ENCODE results near the gene MRPL53.
A peak's percentile ranks its signal among the peaks of the same experiment; 100 is the strongest.
"Not testable (repeated sequence)": the region's sequence is repeated elsewhere in the genome, so short reads cannot be mapped to it uniquely, and the experiment has no call there.

Gene MRPL53

DNA sequence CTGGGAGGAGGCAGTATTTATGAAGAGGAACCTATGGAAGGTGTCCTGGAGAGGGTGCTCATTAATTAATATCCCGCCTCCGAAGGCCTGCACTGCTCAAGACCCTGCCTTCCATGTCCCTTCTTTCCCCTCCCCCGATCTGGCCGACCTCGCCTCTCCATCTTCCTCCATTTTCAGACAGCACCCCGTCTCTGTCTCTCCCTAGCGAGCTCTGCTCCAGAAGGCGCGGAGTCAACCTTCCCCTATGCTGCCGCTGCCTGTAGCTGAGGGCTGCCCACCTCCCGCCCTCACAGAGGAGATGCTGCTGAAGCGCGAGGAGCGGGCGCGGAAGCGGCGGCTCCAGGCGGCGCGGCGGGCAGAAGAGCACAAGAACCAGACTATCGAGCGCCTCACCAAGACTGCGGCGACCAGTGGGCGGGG lies 15.3 kb downstream of the MRPL53 start:
- DNase-seq (ENCODE audit: low read depth): no peak
- H3K4me3 ChIP-seq (ENCODE audit: low read depth, low read length): peak overlapping the region; percentile 88
- TF ChIP-seq, protein P1, sequence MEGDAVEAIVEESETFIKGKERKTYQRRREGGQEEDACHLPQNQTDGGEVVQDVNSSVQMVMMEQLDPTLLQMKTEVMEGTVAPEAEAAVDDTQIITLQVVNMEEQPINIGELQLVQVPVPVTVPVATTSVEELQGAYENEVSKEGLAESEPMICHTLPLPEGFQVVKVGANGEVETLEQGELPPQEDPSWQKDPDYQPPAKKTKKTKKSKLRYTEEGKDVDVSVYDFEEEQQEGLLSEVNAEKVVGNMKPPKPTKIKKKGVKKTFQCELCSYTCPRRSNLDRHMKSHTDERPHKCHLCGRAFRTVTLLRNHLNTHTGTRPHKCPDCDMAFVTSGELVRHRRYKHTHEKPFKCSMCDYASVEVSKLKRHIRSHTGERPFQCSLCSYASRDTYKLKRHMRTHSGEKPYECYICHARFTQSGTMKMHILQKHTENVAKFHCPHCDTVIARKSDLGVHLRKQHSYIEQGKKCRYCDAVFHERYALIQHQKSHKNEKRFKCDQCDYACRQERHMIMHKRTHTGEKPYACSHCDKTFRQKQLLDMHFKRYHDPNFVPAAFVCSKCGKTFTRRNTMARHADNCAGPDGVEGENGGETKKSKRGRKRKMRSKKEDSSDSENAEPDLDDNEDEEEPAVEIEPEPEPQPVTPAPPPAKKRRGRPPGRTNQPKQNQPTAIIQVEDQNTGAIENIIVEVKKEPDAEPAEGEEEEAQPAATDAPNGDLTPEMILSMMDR (IDR thresholded peaks at IDR 0.05; ENCODE audit: control insufficient read depth, extremely low read depth, insufficient read depth): no peak

DNA sequence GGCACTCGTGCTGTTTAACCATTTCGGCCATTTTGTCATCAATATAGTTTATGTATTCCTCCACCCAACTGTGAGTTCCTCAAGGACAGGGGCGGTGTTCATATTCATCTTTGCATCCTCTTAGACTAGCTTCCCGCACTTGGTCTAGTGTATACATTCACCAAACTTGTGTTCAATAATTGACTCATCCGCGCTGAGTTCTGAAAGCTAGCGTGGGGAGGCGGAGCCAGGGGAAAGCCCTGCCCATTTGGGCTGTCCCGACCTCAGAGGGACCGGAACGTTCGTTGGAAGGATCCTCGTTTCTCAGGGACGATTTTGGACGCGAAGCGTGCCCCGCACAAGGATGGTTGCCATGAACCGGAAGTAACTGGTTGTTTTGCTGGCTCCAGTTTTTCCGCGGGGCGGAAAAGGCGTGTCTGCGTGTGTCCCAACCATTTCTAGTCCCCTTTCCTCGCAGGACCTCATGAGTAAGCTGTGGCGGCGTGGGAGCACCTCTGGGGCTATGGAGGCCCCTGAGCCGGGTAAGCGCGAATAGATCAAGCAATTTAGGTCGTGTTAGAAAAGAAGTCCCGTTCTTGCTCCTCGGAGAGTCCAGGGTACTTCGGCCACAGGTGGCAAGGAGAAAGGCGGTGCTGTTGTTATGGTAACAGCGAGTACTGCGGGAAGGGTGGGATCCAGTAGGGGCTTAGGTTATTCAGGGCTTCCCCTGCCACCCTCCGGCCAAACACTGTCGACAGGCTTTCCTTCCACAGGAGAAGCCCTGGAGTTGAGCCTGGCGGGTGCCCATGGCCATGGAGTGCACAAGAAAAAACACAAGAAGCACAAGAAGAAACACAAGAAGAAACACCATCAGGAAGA lies 17.6 kb downstream of the MRPL53 start, which contains the start of gene INO80B:
TSS of gene INO80B (plus strand) at position 434 of the 858 bp plus-strand sequence. CDS start at position 464, 30 bp downstream.
- peak; percentile 86 for DNase-seq (ENCODE audit: low read depth)
- H3K4me3 ChIP-seq (ENCODE audit: low read depth, low read length): peak within 1 kb of the TSS; percentile 77
- TF ChIP-seq, protein P1 (IDR thresholded peaks at IDR 0.05; ENCODE audit: control insufficient read depth, extremely low read depth, insufficient read depth): no peak

DNA sequence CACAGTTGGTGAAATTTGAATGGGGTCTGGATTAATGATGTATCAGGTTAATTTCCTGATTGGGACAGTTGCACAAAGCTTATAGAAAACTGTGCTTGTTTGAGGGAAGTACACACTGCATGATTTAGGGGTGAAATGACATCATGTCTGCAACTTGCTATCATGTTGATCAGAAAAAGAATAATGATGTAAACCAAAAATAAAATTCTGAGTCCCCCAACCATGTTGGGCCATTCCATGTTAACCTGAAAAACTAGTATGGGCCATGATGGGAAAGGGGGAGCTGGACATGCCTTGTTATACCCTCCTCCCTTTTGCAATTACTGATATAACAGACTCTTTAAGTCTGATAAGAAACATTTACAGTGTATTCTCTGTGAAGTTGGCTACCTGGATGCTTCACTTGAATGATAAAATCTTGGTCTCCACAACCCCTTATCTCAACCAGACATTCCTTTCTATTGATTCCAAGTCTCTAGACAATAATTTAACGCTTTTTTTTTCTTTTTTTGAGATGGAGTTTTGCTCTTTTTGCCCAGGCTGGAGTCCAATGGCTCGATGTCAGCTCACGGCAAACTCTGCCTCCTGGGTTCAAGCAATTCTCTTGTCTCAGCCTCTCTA lies 21.8 kb downstream of the MRPL53 start:
- TF ChIP-seq, protein P1 (IDR thresholded peaks at IDR 0.05; ENCODE audit: control insufficient read depth, extremely low read depth, insufficient read depth): no peak
- no peak for DNase-seq (ENCODE audit: low read depth)
- H3K4me3 ChIP-seq (ENCODE audit: low read depth, low read length): no peak overlapping the region

DNA sequence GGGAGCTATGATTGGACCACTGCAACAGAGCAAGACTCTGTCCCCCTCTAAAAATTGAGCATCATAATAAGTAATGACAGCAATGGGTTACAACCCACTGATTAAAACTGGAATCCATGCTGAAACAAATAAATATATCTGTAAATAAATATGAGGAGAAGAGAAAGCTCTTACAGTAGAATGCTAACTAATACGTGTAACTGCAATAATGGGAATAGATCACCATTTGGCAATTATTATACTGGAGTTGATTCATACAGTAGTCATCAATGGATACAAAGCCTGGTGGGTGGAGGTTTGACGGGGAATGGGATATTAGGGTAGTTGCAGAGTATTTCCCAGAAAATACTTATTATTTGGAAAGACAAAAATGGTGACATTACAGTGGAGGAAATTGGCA lies 23.7 kb downstream of the MRPL53 start:
- DNase-seq (ENCODE audit: low read depth): no peak
- H3K4me3 ChIP-seq (ENCODE audit: low read depth, low read length): no peak overlapping the region
- TF ChIP-seq, protein P1 (IDR thresholded peaks at IDR 0.05; ENCODE audit: control insufficient read depth, extremely low read depth, insufficient read depth): no peak

DNA sequence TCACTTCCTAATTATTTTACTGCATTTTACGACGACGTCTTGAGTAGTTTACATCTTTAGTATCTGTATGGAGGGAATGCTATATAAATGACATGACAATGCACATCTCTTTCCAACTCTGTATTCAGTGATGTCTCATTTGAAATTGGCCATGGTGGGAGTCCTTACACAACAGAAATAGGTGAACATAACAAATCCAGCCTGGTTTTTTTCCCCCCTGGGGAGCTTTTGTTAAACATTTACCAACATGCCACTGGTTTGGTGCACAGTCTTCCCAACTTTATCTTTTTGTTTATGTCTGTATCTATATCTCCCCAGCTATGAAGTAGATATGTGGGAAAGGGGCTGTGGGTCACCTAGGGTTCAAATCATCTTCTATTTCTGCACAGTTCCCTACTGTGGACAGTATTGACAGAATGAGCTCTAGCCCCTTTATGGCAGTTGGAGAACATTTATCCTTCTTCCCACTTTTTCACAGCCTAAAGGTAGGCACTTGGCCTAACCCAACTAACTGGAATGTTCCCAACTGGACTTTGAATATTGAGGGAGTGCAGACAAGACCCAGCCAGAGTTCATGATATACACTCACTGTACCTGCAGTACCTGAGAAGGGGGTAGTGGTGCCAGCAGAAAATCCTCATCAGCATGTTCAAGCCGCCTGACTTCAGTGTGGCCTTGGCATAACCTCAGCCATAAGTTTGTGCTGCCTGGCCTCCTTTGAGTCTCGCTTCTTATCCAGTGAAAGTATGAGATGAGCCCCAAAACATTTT lies 25.1 kb downstream of the MRPL53 start:
- no peak for DNase-seq (ENCODE audit: low read depth)
- TF ChIP-seq, protein P1 (IDR thresholded peaks at IDR 0.05; ENCODE audit: control insufficient read depth, extremely low read depth, insufficient read depth): no peak
- no peak overlapping the region for H3K4me3 ChIP-seq (ENCODE audit: low read depth, low read length)

DNA sequence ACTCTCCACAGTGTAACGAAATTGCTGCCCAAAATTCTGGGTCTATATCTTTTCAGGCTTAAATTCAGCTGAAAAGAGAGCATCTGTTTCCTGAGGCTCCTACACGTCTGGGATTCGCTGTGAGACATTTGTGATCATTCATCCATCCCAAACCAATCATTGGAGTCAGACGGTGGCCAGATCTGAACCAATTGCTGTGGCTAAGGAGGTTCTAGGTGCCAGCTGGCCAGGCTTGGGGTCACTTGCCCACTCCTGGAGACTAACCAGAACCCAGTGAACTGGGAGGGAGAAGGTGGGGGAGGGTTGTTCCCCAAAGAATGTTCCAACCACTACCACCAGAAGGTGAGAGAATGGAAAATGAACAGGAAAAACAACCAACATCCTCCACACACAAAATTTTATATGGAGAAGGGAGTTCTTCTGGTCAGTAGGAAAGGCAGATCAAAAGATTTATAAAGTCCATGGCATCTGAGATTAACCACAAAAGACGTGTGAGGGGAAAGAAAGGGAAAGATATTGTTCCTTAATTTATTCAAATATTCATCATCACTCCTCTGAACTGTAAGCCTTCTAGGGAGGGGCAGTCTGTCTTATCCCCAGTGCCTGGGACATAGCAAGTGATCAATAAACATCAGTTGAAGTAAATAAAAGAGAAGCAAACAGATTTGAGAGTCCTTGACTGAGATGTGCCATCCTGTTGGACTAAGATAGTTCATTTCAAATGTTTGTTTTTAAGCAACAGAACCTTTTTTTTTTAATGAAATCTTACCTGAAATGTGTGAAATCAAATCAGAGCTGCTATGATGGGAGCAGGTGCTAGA lies 27.8 kb downstream of the MRPL53 start:
- DNase-seq (ENCODE audit: low read depth): no peak
- TF ChIP-seq, protein P1 (IDR thresholded peaks at IDR 0.05; ENCODE audit: control insufficient read depth, extremely low read depth, insufficient read depth): no peak
- no peak overlapping the region for H3K4me3 ChIP-seq (ENCODE audit: low read depth, low read length)

DNA sequence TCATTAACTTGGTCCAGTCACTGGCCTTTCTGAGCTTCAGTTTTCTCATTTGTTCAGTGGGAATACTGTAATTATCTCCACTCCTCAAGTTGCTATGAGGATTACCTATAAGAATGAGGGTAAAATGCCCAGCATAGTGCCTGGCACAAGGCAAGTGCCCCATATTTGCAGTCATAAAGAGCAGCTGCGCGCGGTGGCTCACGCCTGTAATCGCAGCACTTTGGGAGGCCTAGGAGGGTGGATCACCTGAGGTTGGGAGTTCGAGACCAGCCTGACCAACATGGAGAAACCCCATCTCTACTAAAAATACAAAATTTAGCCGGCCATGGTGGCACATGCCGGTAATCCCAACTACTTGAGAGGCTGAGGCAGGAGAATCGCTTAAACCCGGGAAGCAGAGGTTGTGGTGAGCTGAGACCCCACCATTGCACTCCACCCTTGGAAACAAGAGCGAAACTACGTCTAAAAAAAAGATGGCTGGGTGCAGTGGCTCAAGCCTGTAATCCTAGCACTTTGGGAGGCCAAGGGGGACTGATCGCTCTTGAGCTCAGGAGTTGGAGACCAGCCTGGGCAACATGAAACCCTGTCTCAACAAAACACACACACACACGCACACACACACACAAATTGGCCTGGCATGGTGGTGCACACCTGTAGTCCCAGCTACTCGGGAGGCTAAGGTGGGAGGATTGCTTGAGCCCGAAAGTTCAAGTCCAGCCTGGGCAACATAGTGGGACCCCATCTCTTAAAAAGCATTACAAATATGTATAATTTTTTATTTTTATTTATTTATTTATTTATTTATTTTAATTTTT lies 29.8 kb downstream of the MRPL53 start:
- not testable (repeated sequence) for DNase-seq (ENCODE audit: low read depth)
- H3K4me3 ChIP-seq (ENCODE audit: low read depth, low read length): peak overlapping the region; percentile 67
